ENCODE results near the gene DGCR2. TPM values are rescaled to one million over a fixed set of nuclear protein-coding genes. Genes with fewer than 3 reads are reported as not detected.

DGCR2 gene
- polyA plus RNA-seq, 1 donor from 2014 or later: 67.1 TPM

- Histone ChIP-seq H3K27ac (ENCODE audit: low read length) (no peak overlapping the region), H3K4me3 (ENCODE audit: low read length) (no peak overlapping the region), H3K27me3 (ENCODE audit: insufficient read depth, low read depth, low read length) (peaks cover 56% of the 10 kb centered on the region), H3K4me2 (ENCODE audit: low read length) (no peak overlapping the region), H3F3A (ENCODE audit: insufficient read depth, low read length, poor library complexity, severe bottlenecking) (no peaks in the 10 kb centered on the region), H3K9me3 (ENCODE audit: low read length) (peaks cover 6% of the 10 kb centered on the region), H3K36me3 (ENCODE audit: insufficient read depth, low read length) (no peaks in the 10 kb centered on the region), H3K9me2 (ENCODE audit: insufficient read depth, low read length) (no peaks in the 10 kb centered on the region), H3K9ac (ENCODE audit: low read length) (no peak overlapping the region), H3K79me2 (replicated peaks; ENCODE audit: insufficient read depth, low read length) (peaks cover 8% of the 10 kb centered on the region), H2AFZ (ENCODE audit: low read depth, low read length) (no peak overlapping the region), H4K20me1 (ENCODE audit: insufficient read depth) (no peaks in the 10 kb centered on the region)
- TF ChIP-seq RAD21 (conservative IDR thresholded peaks at IDR 0.05) (no peak), EP300 (conservative IDR thresholded peaks at IDR 0.05; ENCODE audit: poor library complexity, severe bottlenecking) (no peak), POLR2AphosphoS5 (IDR thresholded peaks at IDR 0.05) (no peak), MXI1 (conservative IDR thresholded peaks at IDR 0.05; ENCODE audit: poor library complexity, severe bottlenecking) (no peak), TAF1 (IDR thresholded peaks at IDR 0.05; ENCODE audit: low read depth) (no peak), SMC3 (conservative IDR thresholded peaks at IDR 0.05; ENCODE audit: poor library complexity) (no peak), EZH2 (IDR thresholded peaks at IDR 0.05; ENCODE audit: borderline replicate concordance, insufficient read depth, low read length, poor library complexity, severe bottlenecking) (no peak), CTCF (IDR thresholded peaks at IDR 0.05; ENCODE audit: poor library complexity, severe bottlenecking) (no peak), REST (IDR thresholded peaks at IDR 0.05; ENCODE audit: borderline replicate concordance) (no peak)
Measured at GRCh38 chr22:19147195-19147780, 25.1 kb upstream of the DGCR2 start.

GRCh38 chr22:19146215-19146968 is 24.2 kb upstream of the DGCR2 start:
- Histone ChIP-seq H4K20me1 (ENCODE audit: insufficient read depth) (no peaks in the 10 kb centered on the region), H3K36me3 (ENCODE audit: insufficient read depth, low read length) (no peaks in the 10 kb centered on the region), H2AFZ (ENCODE audit: low read depth, low read length) (no peak overlapping the region), H3K9me2 (ENCODE audit: insufficient read depth, low read length) (no peaks in the 10 kb centered on the region), H3K79me2 (replicated peaks; ENCODE audit: insufficient read depth, low read length) (peaks cover 8% of the 10 kb centered on the region), H3K9ac (ENCODE audit: low read length) (no peak overlapping the region), H3K9me3 (ENCODE audit: low read length) (peaks cover 2% of the 10 kb centered on the region), H3K27me3 (ENCODE audit: insufficient read depth, low read depth, low read length) (peaks cover 47% of the 10 kb centered on the region), H3F3A (ENCODE audit: insufficient read depth, low read length, poor library complexity, severe bottlenecking) (no peaks in the 10 kb centered on the region), H3K4me2 (ENCODE audit: low read length) (no peak overlapping the region), H3K27ac (ENCODE audit: low read length) (no peak overlapping the region), H3K4me3 (ENCODE audit: low read length) (no peak overlapping the region)
- no peak for TF ChIP-seq SMC3 (conservative IDR thresholded peaks at IDR 0.05; ENCODE audit: poor library complexity)
- no peak for TF ChIP-seq MXI1 (conservative IDR thresholded peaks at IDR 0.05; ENCODE audit: poor library complexity, severe bottlenecking)
- no peak for TF ChIP-seq CTCF (IDR thresholded peaks at IDR 0.05; ENCODE audit: poor library complexity, severe bottlenecking)
- no peak for TF ChIP-seq TAF1 (IDR thresholded peaks at IDR 0.05; ENCODE audit: low read depth)
- no peak for TF ChIP-seq EP300 (conservative IDR thresholded peaks at IDR 0.05; ENCODE audit: poor library complexity, severe bottlenecking)
- no peak for TF ChIP-seq RAD21 (conservative IDR thresholded peaks at IDR 0.05)
- TF ChIP-seq POLR2AphosphoS5 (IDR thresholded peaks at IDR 0.05): no peak
- no peak for TF ChIP-seq EZH2 (IDR thresholded peaks at IDR 0.05; ENCODE audit: borderline replicate concordance, insufficient read depth, low read length, poor library complexity, severe bottlenecking)
- no peak for TF ChIP-seq REST (IDR thresholded peaks at IDR 0.05; ENCODE audit: borderline replicate concordance)
